Measurements from ENCODE around the gene GRAPL. TPM values are rescaled to one million over a fixed set of nuclear protein-coding genes. Genes with fewer than 3 reads are reported as not detected.

Gene GRAPL
- total RNA-seq (2022; extraction: Qiagen RNA extraction; ENCODE audit: low read depth) = 0.12 TPM in 1 of 5 replicates, not detected in the others

DNA sequence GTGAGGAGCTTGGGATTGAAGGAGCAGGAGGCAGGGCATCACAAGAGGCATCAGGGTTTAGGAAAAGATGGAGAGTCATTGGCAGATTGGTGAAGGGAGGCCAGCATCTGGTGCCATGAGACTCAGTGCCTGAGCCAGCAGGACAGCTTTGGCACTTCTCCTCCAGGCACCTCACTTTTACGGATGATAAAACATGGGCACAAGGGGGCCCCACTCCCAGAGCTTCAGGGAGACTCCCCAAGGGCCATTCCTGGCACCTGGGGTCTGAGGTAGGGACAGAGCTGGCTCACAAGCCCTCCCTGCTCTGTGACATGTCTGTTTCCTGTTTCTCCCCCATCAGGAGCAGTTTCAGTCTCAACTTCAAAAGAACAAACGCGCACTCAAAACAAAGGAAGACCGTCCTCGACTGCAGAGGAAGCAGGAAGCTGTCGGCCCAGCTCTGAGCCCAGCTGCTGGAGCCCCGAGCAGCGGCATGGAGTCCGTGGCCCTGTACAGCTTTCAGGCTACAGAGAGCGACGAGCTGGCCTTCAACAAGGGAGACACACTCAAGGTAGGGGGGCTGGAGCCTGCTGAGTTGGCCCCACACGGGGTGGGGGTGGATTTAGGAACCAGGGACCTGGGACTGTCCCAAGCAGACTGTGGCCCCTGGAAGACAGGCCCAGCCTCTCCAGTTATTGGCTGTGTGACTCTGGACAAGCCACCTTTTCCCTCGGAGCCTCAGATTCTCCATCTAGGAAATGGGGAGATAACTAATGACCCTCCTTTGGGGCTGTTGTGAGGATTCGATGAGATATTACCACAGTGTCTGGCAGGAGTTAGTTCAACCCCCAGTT lies at the start of gene GRAPL:
TSS of gene GRAPL (plus strand) at position 442 of the 833 bp plus-strand sequence. CDS start at position 473, 31 bp downstream.

Other genes with a start within 250 kb of the GRAPL start
- gene SLC5A10, start 175.4 kb upstream of the GRAPL start, total RNA-seq (2022; extraction: Qiagen RNA extraction; ENCODE audit: low read depth) = 0.12 to 0.25 TPM (median 0.18 TPM) in 5 replicates
- gene FAM83G, start 122.8 kb upstream of the GRAPL start, total RNA-seq (2022; extraction: Qiagen RNA extraction; ENCODE audit: low read depth) = 35.9 to 42.4 TPM (median 38.5 TPM) in 5 replicates
- 0.10 to 0.29 TPM (median 0.24 TPM) in 5 replicates for gene GRAP, start 80.6 kb upstream of the GRAPL start, total RNA-seq (2022; extraction: Qiagen RNA extraction; ENCODE audit: low read depth)
- 40.6 to 72.0 TPM (median 61.5 TPM) in 5 replicates for gene EPN2, start 109.8 kb downstream of the GRAPL start, total RNA-seq (2022; extraction: Qiagen RNA extraction; ENCODE audit: low read depth)
- 42.5 to 47.4 TPM (median 43.4 TPM) in 5 replicates for gene B9D1, start 235.1 kb downstream of the GRAPL start, total RNA-seq (2022; extraction: Qiagen RNA extraction; ENCODE audit: low read depth)